Natural killer cell (primary cell): ENCODE results near the gene FARSA. TPM values are rescaled to one million over a fixed set of nuclear protein-coding genes. Genes with fewer than 3 reads are reported as not detected.

Experiments
- ATAC-seq, 3 donors: fragments of 150-1000 bp in 2 of 3; fragments of 200-7000 bp in 1 of 3; cut with Tn5 transposase; 1 replicate in 1 of 3; 2 replicates in 2 of 3; pipeline ENCODE4 v1.10.0; 2021; ENCODE audit warnings: mild to moderate bottlenecking in 2 of 3, moderate library complexity in 2 of 3
- DNase-seq, 2 donors: peaks; one replicate each; pipeline versions ENCODE4 v3.0.0 to v3.0.0-alpha.2; 2013 to 2021; ENCODE audit warnings: mixed read lengths in 1 of 2
- H3K27ac ChIP-seq: one replicate; pipeline ENCODE4 v1.5.1; 2013; ENCODE audit warnings: mild to moderate bottlenecking, low read length
- H3K27me3 ChIP-seq: one replicate; pipeline ENCODE4 v1.6.1; 2013; ENCODE audit warnings: low read length; ENCODE audit not compliant: control insufficient read depth, insufficient read depth
- H3K36me3 ChIP-seq: one replicate; pipeline ENCODE4 v1.6.1; 2013; ENCODE audit warnings: low read length; ENCODE audit not compliant: control insufficient read depth, insufficient read depth
- H3K4me1 ChIP-seq: one replicate; pipeline ENCODE4 v1.6.1; 2013; ENCODE audit warnings: low read length; ENCODE audit not compliant: control insufficient read depth, insufficient read depth
- H3K4me3 ChIP-seq: one replicate; pipeline ENCODE4 v1.5.1; 2013; ENCODE audit warnings: low read length
- H3K9me3 ChIP-seq: one replicate; pipeline ENCODE4 v1.6.1; 2013; ENCODE audit warnings: low read length; ENCODE audit not compliant: control insufficient read depth, insufficient read depth
- H3K27ac Mint-ChIP-seq, 2 donors: one replicate each; pipeline ENCODE4 v1.8.0; 2022; ENCODE audit warnings: mild to moderate bottlenecking in 2 of 2, mixed read lengths in 2 of 2, moderate library complexity in 1 of 2
- H3K27me3 Mint-ChIP-seq, 2 donors: one replicate each; pipeline ENCODE4 v1.8.0; 2022; ENCODE audit warnings: low read depth in 2 of 2, mixed read lengths in 2 of 2
- H3K36me3 Mint-ChIP-seq: one replicate; pipeline ENCODE4 v1.8.0; 2022; ENCODE audit warnings: mixed read lengths
- H3K4me1 Mint-ChIP-seq, 2 donors: one replicate each; pipeline ENCODE4 v1.8.0; 2022; ENCODE audit warnings: mixed read lengths in 2 of 2
- H3K4me3 Mint-ChIP-seq: one replicate; pipeline ENCODE4 v1.8.0; 2022; ENCODE audit warnings: mild to moderate bottlenecking, moderate library complexity, mixed read lengths
- H3K9me3 Mint-ChIP-seq, 2 donors: one replicate each; pipeline ENCODE4 v1.8.0; 2022; ENCODE audit warnings: mixed read lengths in 2 of 2
- WGBS: methylation state at CpG from one replicate; pipeline ENCODE4 v1.1.7; 2013; ENCODE audit warnings: missing lambda C conversion rate; ENCODE audit not compliant: insufficient coverage; 5-methylcytosine and 5-hydroxymethylcytosine counted together
- intact Hi-C: fragments of 100-400 bp; cut with micrococcal nuclease; formaldehyde crosslinking; loops from one replicate; pipeline ENCODE4 v1.14.2; 2022
- total RNA-seq, 4 donors: library from RNA; stranded (reverse); fragments of 120-200 nt in 1 of 4; gene quantifications; one replicate each; pipeline versions ENCODE4 v1.2.3 to v1.2.4, GENCODE V29; 2013 to 2022
- TF ChIP-seq, protein P1 (sequence below): fragments of 200-600 bp; IDR thresholded peaks from one replicate; pipeline ENCODE4 v1.8.0; 2022; ENCODE audit warnings: antibody characterized with exemption

Gene FARSA
- total RNA-seq, 3 donors from 2014 or later (not counting 1 experiment from before 2014, with no cell fraction given): 29.3 to 34.5 (median 32.0) TPM

DNA sequence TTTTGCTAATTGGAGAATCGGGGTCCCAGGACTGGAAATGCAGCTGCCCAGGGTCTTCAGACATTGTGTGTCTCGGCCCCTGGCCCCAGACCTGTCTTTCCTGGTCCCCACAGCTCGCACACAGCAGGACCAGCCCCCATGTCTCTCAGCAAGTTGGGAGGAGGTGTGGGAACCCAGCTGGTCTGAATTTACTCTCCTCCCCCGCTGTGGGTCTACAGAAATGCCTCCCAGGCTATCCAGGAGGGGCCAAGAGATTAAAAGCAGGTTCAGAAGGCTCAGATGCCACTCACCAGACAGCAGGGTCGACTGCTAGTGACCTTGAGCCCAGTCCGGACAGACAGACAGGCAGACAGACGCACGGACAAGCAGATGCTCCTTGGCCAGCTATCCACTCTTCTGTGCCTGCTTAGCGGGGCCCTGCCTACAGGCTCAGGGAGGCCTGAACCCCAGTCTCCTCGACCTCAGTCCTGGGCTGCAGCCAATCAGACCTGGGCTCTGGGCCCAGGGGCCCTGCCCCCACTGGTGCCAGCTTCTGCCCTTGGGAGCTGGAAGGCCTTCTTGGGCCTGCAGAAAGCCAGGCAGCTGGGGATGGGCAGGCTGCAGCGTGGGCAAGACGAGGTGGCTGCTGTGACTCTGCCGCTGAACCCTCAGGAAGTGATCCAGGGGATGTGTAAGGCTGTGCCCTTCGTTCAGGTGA is 35.9 kb upstream of the FARSA start, which contains the start of gene DAND5:
Gene DAND5 (plus strand): TSS at position 285 of the 697 bp plus-strand sequence. CDS start 85 bp downstream, at position 370.
- intact Hi-C loops: no loop called here
- no peaks in the 10 kb centered on the region for H3K9me3 Mint-ChIP-seq
- H3K36me3 Mint-ChIP-seq: no peaks in the 10 kb centered on the region
- no peak for ATAC-seq
- H3K4me1 Mint-ChIP-seq: peaks cover 5 to 12% of the 10 kb centered on the region in 2 donors
- H3K27me3 Mint-ChIP-seq: no peaks in the 10 kb centered on the region
- TF ChIP-seq, protein P1, sequence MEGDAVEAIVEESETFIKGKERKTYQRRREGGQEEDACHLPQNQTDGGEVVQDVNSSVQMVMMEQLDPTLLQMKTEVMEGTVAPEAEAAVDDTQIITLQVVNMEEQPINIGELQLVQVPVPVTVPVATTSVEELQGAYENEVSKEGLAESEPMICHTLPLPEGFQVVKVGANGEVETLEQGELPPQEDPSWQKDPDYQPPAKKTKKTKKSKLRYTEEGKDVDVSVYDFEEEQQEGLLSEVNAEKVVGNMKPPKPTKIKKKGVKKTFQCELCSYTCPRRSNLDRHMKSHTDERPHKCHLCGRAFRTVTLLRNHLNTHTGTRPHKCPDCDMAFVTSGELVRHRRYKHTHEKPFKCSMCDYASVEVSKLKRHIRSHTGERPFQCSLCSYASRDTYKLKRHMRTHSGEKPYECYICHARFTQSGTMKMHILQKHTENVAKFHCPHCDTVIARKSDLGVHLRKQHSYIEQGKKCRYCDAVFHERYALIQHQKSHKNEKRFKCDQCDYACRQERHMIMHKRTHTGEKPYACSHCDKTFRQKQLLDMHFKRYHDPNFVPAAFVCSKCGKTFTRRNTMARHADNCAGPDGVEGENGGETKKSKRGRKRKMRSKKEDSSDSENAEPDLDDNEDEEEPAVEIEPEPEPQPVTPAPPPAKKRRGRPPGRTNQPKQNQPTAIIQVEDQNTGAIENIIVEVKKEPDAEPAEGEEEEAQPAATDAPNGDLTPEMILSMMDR: no peak
- Histone ChIP-seq H3K27ac (no peak within 1 kb of the TSS), H3K4me1 (peaks cover 11% of the 10 kb centered on the region), H3K9me3 (no peaks in the 10 kb centered on the region), H3K27me3 (no peaks in the 10 kb centered on the region), H3K4me3 (no peak within 1 kb of the TSS), H3K36me3 (no peaks in the 10 kb centered on the region)
- no peak for DNase-seq
- no peak within 1 kb of the TSS for H3K4me3 Mint-ChIP-seq
- no peak within 1 kb of the TSS for H3K27ac Mint-ChIP-seq
- 71% methylated on average over 14 of the region's 14 CpGs for WGBS

DNA sequence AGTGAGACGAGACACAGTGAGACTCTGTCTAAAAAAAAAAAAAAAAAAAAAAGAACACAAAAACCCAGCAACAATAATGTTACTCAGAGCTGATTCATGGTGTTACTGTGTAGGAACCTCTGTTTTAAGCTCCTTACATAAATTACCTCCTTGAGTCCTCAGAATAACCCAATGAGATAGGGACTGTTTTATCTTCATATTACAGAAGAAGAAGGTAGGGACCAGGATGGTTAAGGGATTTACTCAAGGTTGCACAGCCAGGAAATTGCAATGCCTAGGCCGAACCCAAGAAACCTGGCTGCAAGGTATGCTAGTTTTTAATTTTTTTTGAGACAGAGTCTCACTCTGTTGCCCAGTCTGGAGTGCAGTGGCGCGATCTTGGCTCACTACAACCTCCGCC is 34.4 kb upstream of the FARSA start:
- Histone ChIP-seq H3K9me3 (no peaks in the 10 kb centered on the region), H3K36me3 (no peaks in the 10 kb centered on the region), H3K4me3 (no peak overlapping the region), H3K4me1 (peaks cover 11% of the 10 kb centered on the region), H3K27me3 (no peaks in the 10 kb centered on the region), H3K27ac (no peak overlapping the region)
- no peaks in the 10 kb centered on the region for H3K9me3 Mint-ChIP-seq
- no peaks in the 10 kb centered on the region for H3K36me3 Mint-ChIP-seq
- no peaks in the 10 kb centered on the region for H3K27me3 Mint-ChIP-seq
- DNase-seq (no peak), ATAC-seq (no peak)
- intact Hi-C loops: no loop called here
- TF ChIP-seq, protein P1: no peak
- no peak overlapping the region for H3K4me3 Mint-ChIP-seq
- WGBS: 95% methylated on average over 4 of the region's 5 CpGs
- H3K27ac Mint-ChIP-seq: no peak overlapping the region
- peaks cover 5 to 12% of the 10 kb centered on the region in 2 donors for H3K4me1 Mint-ChIP-seq

DNA sequence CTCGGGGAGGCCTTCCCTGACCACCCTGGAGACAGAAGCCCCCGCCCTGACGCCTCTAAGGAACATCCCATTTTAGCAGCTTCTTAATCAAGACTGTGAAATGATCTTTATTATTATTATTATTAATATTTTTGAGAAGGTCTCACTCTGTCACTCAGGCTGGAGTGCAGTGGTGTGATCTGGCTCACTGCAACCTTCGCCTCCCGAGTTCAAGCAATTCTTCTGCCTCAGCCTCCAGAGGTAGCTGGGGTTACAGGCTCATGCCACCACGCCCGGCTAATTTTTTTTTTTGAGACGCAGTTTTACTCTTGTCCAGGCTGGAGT is 32.3 kb upstream of the FARSA start:
- Histone ChIP-seq H3K27ac (no peak overlapping the region), H3K4me3 (no peak overlapping the region)
- 74% methylated on average over 6 of the region's 8 CpGs for WGBS

More for the DNA sequence above, 32.3 kb upstream of the FARSA start:
- no peaks in the 10 kb centered on the region for H3K36me3 Mint-ChIP-seq
- peaks cover 0 to 2% of the 10 kb centered on the region in 2 donors for H3K27me3 Mint-ChIP-seq
- H3K9me3 Mint-ChIP-seq: no peaks in the 10 kb centered on the region
- Histone ChIP-seq H3K4me1 (peaks cover 11% of the 10 kb centered on the region), H3K9me3 (no peaks in the 10 kb centered on the region), H3K36me3 (no peaks in the 10 kb centered on the region), H3K27me3 (no peaks in the 10 kb centered on the region)
- intact Hi-C loops: loop anchor here (1.0 kb wide), 1 partner anchor 80 kb away; no protein-coding TSS in a partner anchor
- DNase-seq (no peak), ATAC-seq (no peak)
- peak overlapping the region in 1 of 2 donors; percentile 82 for H3K27ac Mint-ChIP-seq
- H3K4me1 Mint-ChIP-seq: peaks cover 5 to 12% of the 10 kb centered on the region in 2 donors
- TF ChIP-seq, protein P1: no peak
- no peak overlapping the region for H3K4me3 Mint-ChIP-seq
